HepG2 (cell line): Measurements from ENCODE around the gene MARF1. TPM values are rescaled to one million over a fixed set of nuclear protein-coding genes. Genes with fewer than 3 reads are reported as not detected.

Source experiments
- ATAC-seq: fragments of 200-7000 bp; cut with Tn5 transposase; 3 replicates; pipeline ENCODE4 v1.9.1; 2020; ENCODE audit warnings: mild to moderate bottlenecking, moderate library complexity
- BruUV-seq: library from RNA; stranded (reverse); fragments of 400-500 nt; replicated peaks from 2 replicates; lab custom pipeline; 2021; lab: Mats Ljungman, UMichigan
- CTCF ChIA-PET: fragments of 300-600 bp; formaldehyde crosslinking; extraction: SDS; loops from one replicate; lab custom pipeline; 2021; ENCODE audit warnings: low total read pairs, inconsistent platforms, low intra/inter-chr PET ratio; lab: Yijun Ruan, JAX
- POLR2A ChIA-PET: fragments of 350-600 bp; sonication (Branson Sonifier 250); formaldehyde crosslinking; loops from one replicate; lab custom pipeline; 2020; ENCODE audit warnings: antibody characterized with exemption, inconsistent platforms; lab: Yijun Ruan, JAX
- DNase-seq: peaks from one replicate; pipeline ENCODE4 v3.0.0-alpha.2; 2015; ENCODE audit warnings: low spot score
- FAIRE-seq: peaks from 3 replicates; lab custom pipeline; 2011; peaks lifted over from hg19 to GRCh38; lab: Jason Lieb, UNC
- H2AFZ ChIP-seq: one replicate; pipeline ENCODE4 v1.6.1; 2011; ENCODE audit warnings: low read length, inconsistent platforms
- H3K27ac ChIP-seq: fragments of 300-600 bp; 3 replicates; pipeline ENCODE4 v1.8.0; 2011; ENCODE audit warnings: mixed run types, mild to moderate bottlenecking, mixed read lengths, low read length, inconsistent platforms; ENCODE audit not compliant: insufficient read depth; ENCODE audit errors: extremely low read length
- H3K27me3 ChIP-seq, 2 experiments: fragments of 200-600 bp in 1 of 2; 2 replicates in 1 of 2; 3 replicates in 1 of 2; pipeline versions ENCODE4 v1.6.0 to v1.8.0; 2011; ENCODE audit warnings: low read length in 2 of 2, mild to moderate bottlenecking in 2 of 2, moderate library complexity in 2 of 2, inconsistent platforms in 1 of 2; ENCODE audit not compliant: insufficient read depth in 2 of 2, control insufficient read depth in 1 of 2
- H3K36me3 ChIP-seq, 2 experiments: fragments of 200-600 bp in 1 of 2; replicated peaks in 1 of 2; 2 replicates in 1 of 2; 3 replicates in 1 of 2; pipeline versions ENCODE4 v1.5.1 to v1.8.0; 2011; ENCODE audit warnings: low read length in 2 of 2, inconsistent platforms in 1 of 2; ENCODE audit not compliant: insufficient read depth in 2 of 2, control insufficient read depth in 1 of 2
- H3K4me1 ChIP-seq: 2 replicates; pipeline ENCODE4 v1.5.1; 2012; ENCODE audit warnings: low read length, inconsistent platforms; ENCODE audit not compliant: insufficient read depth
- H3K4me2 ChIP-seq: 2 replicates; pipeline ENCODE4 v1.6.0; 2011; ENCODE audit warnings: low read depth, low read length, inconsistent platforms
- H3K4me3 ChIP-seq, 3 experiments: fragments of 200-600 bp in 1 of 3; sonication (generic), shearing (Covaris generic) in 1 of 3; replicated peaks in 1 of 3; 2 replicates each; pipeline ENCODE4 v1.5.1; 2011 to 2016; ENCODE audit warnings: low read length in 3 of 3, inconsistent platforms in 2 of 3, low read depth in 2 of 3, mild to moderate bottlenecking in 2 of 3, control low read depth in 1 of 3, mixed read lengths in 1 of 3; ENCODE audit not compliant: insufficient read depth in 1 of 3
- H3K79me2 ChIP-seq: one replicate; pipeline ENCODE4 v1.6.1; 2011; ENCODE audit warnings: low read length, inconsistent platforms; ENCODE audit not compliant: insufficient read depth
- H3K9ac ChIP-seq: 2 replicates; pipeline ENCODE4 v1.6.0; 2011; ENCODE audit warnings: mild to moderate bottlenecking, low read depth, low read length, inconsistent platforms; ENCODE audit not compliant: insufficient read depth
- H3K9me3 ChIP-seq: 2 replicates; pipeline ENCODE4 v1.5.1; 2012; ENCODE audit warnings: mild to moderate bottlenecking, low read length
- H4K20me1 ChIP-seq: 2 replicates; pipeline ENCODE4 v1.6.0; 2011; ENCODE audit warnings: inconsistent platforms, mild to moderate bottlenecking, low read length, moderate library complexity; ENCODE audit not compliant: insufficient read depth
- IRF2 ChIP-seq: IDR thresholded peaks from 2 replicates; pipeline ENCODE4 v1.6.1; 2018; ENCODE audit warnings: missing genetic modification reagents, missing compliant biosample characterization
- KAT7 ChIP-seq: IDR thresholded peaks from 2 replicates; pipeline ENCODE4 v1.6.1; 2018; ENCODE audit warnings: borderline replicate concordance, missing compliant biosample characterization
- REST ChIP-seq, 2 experiments: IDR thresholded peaks; 2 replicates each; pipeline ENCODE4 v1.6.1; 2011 to 2012; ENCODE audit warnings: low read length in 2 of 2, borderline replicate concordance in 1 of 2, low read depth in 1 of 2, mild to moderate bottlenecking in 1 of 2, moderate library complexity in 1 of 2
- WIZ ChIP-seq: sonication (generic); formaldehyde crosslinking; IDR thresholded peaks from 2 replicates; pipeline ENCODE4 v1.5.1; 2020; ENCODE audit warnings: mild to moderate bottlenecking, missing genetic modification reagents
- YY1 ChIP-seq: IDR thresholded peaks from 2 replicates; pipeline ENCODE4 v1.6.1; 2011; ENCODE audit warnings: low read length, low read depth, moderate library complexity, mild to moderate bottlenecking; ENCODE audit not compliant: insufficient read depth, insufficient replicate concordance
- ZEB1 ChIP-seq: IDR thresholded peaks from 2 replicates; pipeline ENCODE4 v1.6.1; 2012; ENCODE audit warnings: mild to moderate bottlenecking, low read depth, inconsistent platforms; ENCODE audit not compliant: insufficient replicate concordance
- ZNF34 ChIP-seq: sonication (generic); formaldehyde crosslinking; IDR thresholded peaks from 2 replicates; pipeline ENCODE4 v1.4.0; 2020; ENCODE audit warnings: mild to moderate bottlenecking, missing genetic modification reagents, borderline replicate concordance
- ZNF569 ChIP-seq: sonication (generic); formaldehyde crosslinking; IDR thresholded peaks from 2 replicates; pipeline ENCODE4 v1.5.0; 2020; ENCODE audit warnings: mild to moderate bottlenecking, missing genetic modification reagents, moderate library complexity, borderline replicate concordance
- ZNF609 ChIP-seq: sonication (generic); formaldehyde crosslinking; IDR thresholded peaks from 2 replicates; pipeline ENCODE4 v1.4.0; 2020; ENCODE audit warnings: mild to moderate bottlenecking, missing genetic modification reagents, borderline replicate concordance
- WGBS: methylation state at CpG from one replicate; pipeline ENCODE4 v1.1.6; 2017; ENCODE audit warnings: low lambda C conversion rate; 5-methylcytosine and 5-hydroxymethylcytosine counted together
- in situ Hi-C: cut with HindIII; loops from 2 replicates; pipeline ENCODE4 v1.10.0; 2017; ENCODE audit warnings: low pct_unique_long_range_greater_than_20kb; ENCODE audit not compliant: extremely low pct_ligation_motif_present
- intact Hi-C: fragments of 100-400 bp; cut with micrococcal nuclease; formaldehyde crosslinking; loops from one replicate; pipeline ENCODE4 v1.10.0; 2022; ENCODE audit not compliant: unreplicated experiment
- polyA plus RNA-seq, 8 experiments: library from polyadenylated mRNA; depleted of rRNA in 3 of 8; stranded (reverse) in 7 of 8; unstranded in 1 of 8; fragments of >200 nt; fragmentation: Illumina TruSeq in 4 of 8; extraction: Trizol in 4 of 8; gene quantifications; 2 replicates each; pipeline versions ENCODE4 v1.2.1 to v1.2.3, GENCODE V29; 2011 to 2016; ENCODE audit warnings: low read depth in 4 of 8, missing spikeins in 1 of 8, mixed read lengths in 1 of 8; ENCODE audit not compliant: insufficient read depth in 1 of 8
- total RNA-seq, 5 experiments: library from RNA; depleted of rRNA; stranded (reverse); fragments of >200 nt; fragmentation: Illumina TruSeq; extraction: Trizol; gene quantifications; 2 replicates each; pipeline ENCODE4 v1.2.3, GENCODE V29; 2016; ENCODE audit warnings: low read depth in 1 of 5

Gene MARF1
- total and polyA plus RNA-seq, 2 of the 13 experiments (the other 11 are each of a cell fraction or from before 2014, with no cell fraction given): 8.7 to 20.7 TPM

GRCh38 chr16:15545544-15545943, 97.4 kb downstream of the MARF1 start:
- Histone ChIP-seq H3K27ac (no peak overlapping the region), H2AFZ (no peak overlapping the region), H3K27me3 (no peaks in the 10 kb centered on the region), H3K4me1 (peaks cover 32% of the 10 kb centered on the region), H3K36me3 (no peaks in the 10 kb centered on the region), H3K9ac (no peak overlapping the region), H4K20me1 (no peaks in the 10 kb centered on the region), H3K9me3 (no peaks in the 10 kb centered on the region), H3K79me2 (no peaks in the 10 kb centered on the region), H3K4me2 (no peak overlapping the region), H3K4me3 (no peak overlapping the region)
- 82% methylated on average over 2 of the region's 2 CpGs for WGBS
- ATAC-seq (no peak), FAIRE-seq (peak; percentile 18), DNase-seq (no peak)
- no TSS peak for BruUV-seq
- TF ChIP-seq KAT7 (no peak), REST (IDR thresholded peaks at IDR 0.05; ENCODE audit: borderline replicate concordance in 1 of 2, low read depth in 1 of 2, low read length in 2 of 2) (0 out of 4 replicates have a peak, but pooled peaks of 1 of the 2 experiments have one; percentile 30)
- ChIA-PET POLR2A (interaction anchor here (1.3 kb wide), 1 partner anchor 30 kb away, joined by 3 read pairs; no protein-coding TSS in a partner anchor), CTCF (no interaction called here)
- intact Hi-C loops (no loop called here), in situ Hi-C loops (no loop called here)

- POLR2A ChIA-PET: no interaction called here
- H3K27me3 ChIP-seq: no peaks in the 10 kb centered on the region
- H3K4me2 ChIP-seq: no peak overlapping the region
- H4K20me1 ChIP-seq: no peaks in the 10 kb centered on the region
- DNase-seq: no peak
- 50% methylated on average over 5 of the region's 5 CpGs for WGBS
- CTCF ChIA-PET: no interaction called here
- no peaks in the 10 kb centered on the region for H3K9me3 ChIP-seq
- intact Hi-C loops (no loop called here), in situ Hi-C loops (no loop called here)
- H3K79me2 ChIP-seq: no peaks in the 10 kb centered on the region
- H2AFZ ChIP-seq: peak overlapping the region; percentile 21
- peaks cover 31% of the 10 kb centered on the region for H3K4me1 ChIP-seq
- peak; percentile 46 for FAIRE-seq
- BruUV-seq: no TSS peak
- no peak overlapping the region for H3K9ac ChIP-seq
- no peak overlapping the region for H3K4me3 ChIP-seq
- no peak for ATAC-seq
- H3K27ac ChIP-seq: no peak overlapping the region
- H3K36me3 ChIP-seq: no peaks in the 10 kb centered on the region
- TF ChIP-seq ZEB1: no peak
- no peak for TF ChIP-seq ZNF34 (CRISPR knock-in tag)
- no peak for TF ChIP-seq YY1
- TF ChIP-seq IRF2 (CRISPR knock-in tag): no peak
- TF ChIP-seq ZNF569 (CRISPR knock-in tag): no peak
- no peak for TF ChIP-seq WIZ (CRISPR knock-in tag)
- no peak for TF ChIP-seq ZNF609 (CRISPR knock-in tag)
These were observed 98.5 kb downstream of the MARF1 start for GRCh38 chr16:15544405-15544804.
